ENCODE data around the gene ADGRF4.

Gene ADGRF4

GRCh38 chr6:47698342-47698787 lies at the start of gene ADGRF4:
Gene ADGRF4, plus strand, starts transcription at chr6:47698580. Its CDS starts 8,666 bp downstream, at chr6:47707246.
- DNase-seq, result no peak

GRCh38 chr6:47650553-47651432 lies 47.6 kb upstream of the ADGRF4 start:
- DNase-seq, result no peak

GRCh38 chr6:47651505-47651944 lies 46.9 kb upstream of the ADGRF4 start:
- no peak for DNase-seq

GRCh38 chr6:47653706-47654105 lies 44.7 kb upstream of the ADGRF4 start:
- DNase-seq, result no peak

- DNase-seq, result no peak
Measured at GRCh38 chr6:47654255-47654654, 44.1 kb upstream of the ADGRF4 start.

GRCh38 chr6:47655719-47656595 lies 42.4 kb upstream of the ADGRF4 start:
- DNase-seq, result no peak

- no peak for DNase-seq
Measured at GRCh38 chr6:47661960-47662359, 36.4 kb upstream of the ADGRF4 start.

GRCh38 chr6:47663462-47664216 lies 34.7 kb upstream of the ADGRF4 start:
- DNase-seq, result no peak

GRCh38 chr6:47665112-47665511 lies 33.3 kb upstream of the ADGRF4 start:
- no peak for DNase-seq

- DNase-seq, result no peak
Measured at GRCh38 chr6:47669684-47670513, 28.5 kb upstream of the ADGRF4 start.

GRCh38 chr6:47670851-47671250 lies 27.5 kb upstream of the ADGRF4 start:
- no peak for DNase-seq

GRCh38 chr6:47671777-47672176 lies 26.6 kb upstream of the ADGRF4 start:
- DNase-seq, result no peak

- no peak for DNase-seq
Measured at GRCh38 chr6:47672816-47673215, 25.6 kb upstream of the ADGRF4 start.

- no peak for DNase-seq
Measured at GRCh38 chr6:47674673-47675072, 23.7 kb upstream of the ADGRF4 start.

- no peak for DNase-seq
Measured at GRCh38 chr6:47677381-47678100, 20.8 kb upstream of the ADGRF4 start.

GRCh38 chr6:47678739-47679138 lies 19.6 kb upstream of the ADGRF4 start:
- DNase-seq, result no peak

GRCh38 chr6:47679322-47679906 lies 19.0 kb upstream of the ADGRF4 start:
- DNase-seq, result no peak

- DNase-seq, result no peak
Measured at GRCh38 chr6:47680051-47680450, 18.3 kb upstream of the ADGRF4 start.

- DNase-seq, result no peak
Measured at GRCh38 chr6:47680724-47681123, 17.7 kb upstream of the ADGRF4 start.

- DNase-seq, result no peak
Measured at GRCh38 chr6:47681201-47681990, 17.0 kb upstream of the ADGRF4 start.

All from CD4-positive, alpha-beta T cell treated with Interleukin-1 beta for 1 hour (primary cell).